VCaP (cell line): ENCODE measurements around the gene CPNE6.

ENCODE experiments used
- H3K27ac ChIP-seq: fragments of 450-650 bp; 2 replicates; pipeline ENCODE4 v1.5.1; 2017
- TF ChIP-seq, protein P1 (sequence below): fragments of 450-650 bp; conservative IDR thresholded peaks from 2 replicates; pipeline ENCODE4 v1.5.1; 2017; ENCODE audit warnings: mild to moderate bottlenecking, moderate library complexity

Gene CPNE6

DNA sequence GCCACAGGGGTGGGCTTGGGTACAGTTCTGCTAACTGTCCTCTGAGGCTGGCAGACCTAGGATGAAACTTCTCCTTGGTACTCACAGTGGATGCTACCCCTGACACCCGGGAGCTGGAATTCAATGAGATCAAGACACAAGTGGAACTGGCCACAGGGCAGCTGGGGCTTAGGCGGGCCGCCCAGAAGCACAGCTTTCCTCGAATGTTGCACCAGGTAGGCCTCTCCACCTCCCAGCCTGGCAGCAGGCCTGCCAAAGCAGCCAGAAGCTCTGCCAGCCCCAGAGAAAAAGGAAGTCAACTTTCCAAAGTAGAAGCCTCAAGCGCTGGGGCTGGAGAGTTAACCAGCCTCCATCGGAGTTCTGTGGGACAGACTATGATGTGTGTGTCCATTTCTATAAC is 45.8 kb downstream of the CPNE6 start:
- TF ChIP-seq, protein P1, sequence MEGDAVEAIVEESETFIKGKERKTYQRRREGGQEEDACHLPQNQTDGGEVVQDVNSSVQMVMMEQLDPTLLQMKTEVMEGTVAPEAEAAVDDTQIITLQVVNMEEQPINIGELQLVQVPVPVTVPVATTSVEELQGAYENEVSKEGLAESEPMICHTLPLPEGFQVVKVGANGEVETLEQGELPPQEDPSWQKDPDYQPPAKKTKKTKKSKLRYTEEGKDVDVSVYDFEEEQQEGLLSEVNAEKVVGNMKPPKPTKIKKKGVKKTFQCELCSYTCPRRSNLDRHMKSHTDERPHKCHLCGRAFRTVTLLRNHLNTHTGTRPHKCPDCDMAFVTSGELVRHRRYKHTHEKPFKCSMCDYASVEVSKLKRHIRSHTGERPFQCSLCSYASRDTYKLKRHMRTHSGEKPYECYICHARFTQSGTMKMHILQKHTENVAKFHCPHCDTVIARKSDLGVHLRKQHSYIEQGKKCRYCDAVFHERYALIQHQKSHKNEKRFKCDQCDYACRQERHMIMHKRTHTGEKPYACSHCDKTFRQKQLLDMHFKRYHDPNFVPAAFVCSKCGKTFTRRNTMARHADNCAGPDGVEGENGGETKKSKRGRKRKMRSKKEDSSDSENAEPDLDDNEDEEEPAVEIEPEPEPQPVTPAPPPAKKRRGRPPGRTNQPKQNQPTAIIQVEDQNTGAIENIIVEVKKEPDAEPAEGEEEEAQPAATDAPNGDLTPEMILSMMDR, result no peak

DNA sequence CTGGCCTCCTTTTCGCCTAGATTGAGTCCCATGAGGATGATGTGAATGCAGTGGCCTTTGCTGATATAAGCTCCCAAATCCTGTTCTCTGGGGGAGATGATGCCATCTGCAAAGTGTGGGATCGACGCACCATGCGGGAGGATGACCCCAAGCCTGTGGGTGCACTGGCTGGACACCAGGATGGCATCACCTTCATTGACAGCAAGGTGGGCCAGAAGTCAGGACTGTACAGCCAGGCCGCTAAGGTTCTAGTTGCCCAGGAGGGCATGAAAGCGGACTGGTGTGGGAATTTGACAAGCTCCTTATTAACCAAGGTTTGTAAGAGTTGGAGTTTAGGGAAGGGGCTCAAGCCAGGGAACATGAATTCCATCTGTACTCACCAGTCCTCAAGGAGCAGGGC is 48.3 kb downstream of the CPNE6 start:
- H3K27ac ChIP-seq, result no peak overlapping the region
- TF ChIP-seq, protein P1, result no peak

More for the DNA sequence above, 45.8 kb downstream of the CPNE6 start:
- no peak overlapping the region for H3K27ac ChIP-seq

DNA sequence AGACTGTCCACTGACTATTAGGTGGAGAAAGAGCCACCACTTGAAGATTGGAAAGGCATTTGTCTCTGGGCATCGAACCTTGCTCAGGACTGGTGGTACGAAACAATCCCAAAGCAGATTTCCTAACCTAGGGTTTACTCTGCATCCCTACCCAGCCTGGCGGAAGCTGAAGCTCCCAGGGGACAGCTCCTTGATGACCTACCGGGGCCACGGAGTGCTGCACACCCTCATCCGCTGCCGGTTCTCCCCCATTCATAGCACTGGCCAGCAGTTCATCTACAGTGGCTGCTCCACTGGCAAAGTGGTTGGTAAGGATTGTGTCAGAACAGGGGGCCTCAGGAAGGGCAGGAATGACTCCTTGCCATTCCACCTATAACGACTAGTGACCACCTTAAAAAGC is 49.8 kb downstream of the CPNE6 start:
- TF ChIP-seq, protein P1, result no peak
- H3K27ac ChIP-seq, result no peak overlapping the region

DNA sequence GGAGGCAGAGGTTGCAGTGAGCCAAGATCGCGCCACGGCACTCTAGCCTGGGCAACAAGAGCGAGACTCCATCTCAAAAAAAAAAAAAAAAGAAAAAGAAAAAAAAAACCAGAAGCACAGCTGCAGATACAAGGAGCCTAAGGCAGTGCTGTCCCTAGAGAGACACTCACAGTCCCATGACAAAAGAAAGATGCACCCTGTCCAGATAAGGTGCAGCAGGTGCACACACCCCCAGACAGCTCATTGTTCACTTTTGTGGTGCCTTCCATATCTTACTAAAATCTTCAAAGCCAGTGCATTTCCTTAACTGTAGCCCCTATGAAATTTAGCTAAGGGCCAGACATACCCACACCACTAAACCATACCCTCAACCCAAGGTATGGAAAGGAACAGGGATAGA is 51.1 kb downstream of the CPNE6 start:
- TF ChIP-seq, protein P1, result no peak
- no peak overlapping the region for H3K27ac ChIP-seq

DNA sequence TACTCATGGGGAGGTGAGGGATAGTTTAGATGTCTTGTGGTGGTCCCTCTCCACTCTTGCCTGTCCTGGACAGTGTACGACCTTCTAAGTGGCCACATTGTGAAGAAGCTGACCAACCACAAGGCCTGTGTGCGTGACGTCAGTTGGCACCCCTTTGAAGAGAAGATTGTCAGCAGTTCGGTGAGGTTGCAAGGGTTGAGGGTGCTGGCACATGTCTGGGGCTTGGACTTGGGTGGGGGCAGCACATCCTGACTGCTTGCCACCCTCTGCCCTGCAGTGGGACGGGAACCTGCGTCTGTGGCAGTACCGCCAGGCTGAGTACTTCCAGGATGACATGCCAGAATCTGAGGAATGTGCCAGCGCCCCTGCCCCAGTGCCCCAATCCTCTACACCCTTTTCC is 51.5 kb downstream of the CPNE6 start:
- TF ChIP-seq, protein P1, result no peak
- no peak overlapping the region for H3K27ac ChIP-seq

DNA sequence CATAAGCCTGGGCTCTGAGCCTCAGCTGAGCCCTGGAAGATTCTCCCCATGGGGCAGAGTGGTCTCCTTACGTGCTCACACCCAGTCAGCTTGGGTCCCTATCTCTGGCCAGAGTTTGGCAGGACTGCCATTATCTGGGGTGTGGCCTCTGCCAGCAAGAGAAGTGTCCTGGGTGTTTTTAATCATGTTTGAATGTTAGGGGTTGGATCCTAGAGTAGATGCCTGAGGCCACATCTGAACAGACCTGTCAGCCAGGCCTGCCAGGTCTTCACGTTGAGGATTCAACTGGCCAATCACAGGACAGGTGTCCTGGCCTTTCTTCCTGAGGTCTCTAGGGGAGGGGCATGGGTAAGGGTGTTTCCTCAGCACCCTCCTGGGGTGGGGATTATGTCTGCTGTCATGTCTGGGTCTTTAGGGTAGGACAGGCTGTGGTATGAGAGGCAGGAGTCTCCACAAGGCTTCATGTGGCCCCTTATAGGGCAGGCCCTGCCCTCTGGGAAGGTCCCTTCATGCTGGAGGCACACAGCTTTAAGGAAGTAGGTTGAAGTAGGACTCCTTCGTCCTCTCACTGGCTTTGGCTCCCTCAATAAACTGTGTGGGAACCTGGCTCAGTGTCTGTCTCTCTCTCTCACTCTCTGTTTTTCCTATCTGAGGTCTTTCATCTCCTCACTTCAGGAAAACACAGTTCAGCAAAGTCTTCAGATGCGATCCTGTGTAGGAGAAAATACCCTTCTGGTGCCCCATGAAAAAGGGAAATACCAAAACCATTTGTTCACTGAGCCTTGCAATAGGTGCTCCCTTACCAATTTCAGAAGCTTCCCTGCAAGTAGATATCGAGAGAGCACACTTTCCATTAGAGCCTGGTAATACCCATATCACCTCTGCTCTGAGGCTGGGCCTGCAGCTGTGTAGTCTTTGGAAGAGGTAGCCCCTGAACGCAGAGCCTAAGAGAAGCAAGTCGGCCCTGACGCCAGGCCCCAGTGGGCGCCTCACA is 52.4 kb downstream of the CPNE6 start:
- TF ChIP-seq, protein P1, result no peak
- no peak overlapping the region for H3K27ac ChIP-seq

DNA sequence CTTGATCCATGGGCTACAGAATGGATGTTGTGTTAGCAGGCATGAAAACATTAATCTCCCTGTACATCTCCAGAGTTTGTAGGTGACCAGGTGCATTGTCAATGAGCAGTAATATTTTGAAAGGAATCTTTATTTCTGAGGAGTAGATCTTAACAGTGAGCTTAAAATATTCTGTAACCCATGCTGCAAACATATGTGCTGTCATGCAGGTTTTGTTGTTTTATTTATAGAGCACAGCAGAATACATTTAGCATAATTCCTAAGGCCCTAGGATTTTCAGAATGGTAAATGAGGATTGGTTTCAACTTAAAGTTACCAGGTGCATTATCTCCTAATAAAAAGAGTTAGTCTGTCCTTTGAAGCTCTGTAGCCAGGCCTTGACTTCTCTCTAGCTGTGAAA is 55.6 kb downstream of the CPNE6 start:
- TF ChIP-seq, protein P1, result no peak
- H3K27ac ChIP-seq, result no peak overlapping the region
